AG09319 (cell line): Measurements from ENCODE around the gene JARID2.
A peak's percentile ranks its signal among the peaks of the same experiment; 100 is the strongest.

Experiments used
- DNase-seq: peaks from one replicate; pipeline ENCODE4 v3.0.0-alpha.2; 2010; ENCODE audit warnings: low read depth; ENCODE audit errors: extremely low read depth
- TF ChIP-seq, protein P1 (sequence below): IDR thresholded peaks from 2 replicates; pipeline ENCODE4 v1.5.1; 2011; ENCODE audit warnings: low read depth, mild to moderate bottlenecking, inconsistent platforms, low read length, moderate library complexity

The JARID2 gene

GRCh38 chr6:15398633-15399275, 152.9 kb downstream of the JARID2 start:
- TF ChIP-seq, protein P1, sequence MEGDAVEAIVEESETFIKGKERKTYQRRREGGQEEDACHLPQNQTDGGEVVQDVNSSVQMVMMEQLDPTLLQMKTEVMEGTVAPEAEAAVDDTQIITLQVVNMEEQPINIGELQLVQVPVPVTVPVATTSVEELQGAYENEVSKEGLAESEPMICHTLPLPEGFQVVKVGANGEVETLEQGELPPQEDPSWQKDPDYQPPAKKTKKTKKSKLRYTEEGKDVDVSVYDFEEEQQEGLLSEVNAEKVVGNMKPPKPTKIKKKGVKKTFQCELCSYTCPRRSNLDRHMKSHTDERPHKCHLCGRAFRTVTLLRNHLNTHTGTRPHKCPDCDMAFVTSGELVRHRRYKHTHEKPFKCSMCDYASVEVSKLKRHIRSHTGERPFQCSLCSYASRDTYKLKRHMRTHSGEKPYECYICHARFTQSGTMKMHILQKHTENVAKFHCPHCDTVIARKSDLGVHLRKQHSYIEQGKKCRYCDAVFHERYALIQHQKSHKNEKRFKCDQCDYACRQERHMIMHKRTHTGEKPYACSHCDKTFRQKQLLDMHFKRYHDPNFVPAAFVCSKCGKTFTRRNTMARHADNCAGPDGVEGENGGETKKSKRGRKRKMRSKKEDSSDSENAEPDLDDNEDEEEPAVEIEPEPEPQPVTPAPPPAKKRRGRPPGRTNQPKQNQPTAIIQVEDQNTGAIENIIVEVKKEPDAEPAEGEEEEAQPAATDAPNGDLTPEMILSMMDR = no peak
- no peak for DNase-seq

- TF ChIP-seq, protein P1 = no peak
- peak; percentile 62 for DNase-seq
Measured at GRCh38 chr6:15399641-15400470, 154.0 kb downstream of the JARID2 start.

DNA sequence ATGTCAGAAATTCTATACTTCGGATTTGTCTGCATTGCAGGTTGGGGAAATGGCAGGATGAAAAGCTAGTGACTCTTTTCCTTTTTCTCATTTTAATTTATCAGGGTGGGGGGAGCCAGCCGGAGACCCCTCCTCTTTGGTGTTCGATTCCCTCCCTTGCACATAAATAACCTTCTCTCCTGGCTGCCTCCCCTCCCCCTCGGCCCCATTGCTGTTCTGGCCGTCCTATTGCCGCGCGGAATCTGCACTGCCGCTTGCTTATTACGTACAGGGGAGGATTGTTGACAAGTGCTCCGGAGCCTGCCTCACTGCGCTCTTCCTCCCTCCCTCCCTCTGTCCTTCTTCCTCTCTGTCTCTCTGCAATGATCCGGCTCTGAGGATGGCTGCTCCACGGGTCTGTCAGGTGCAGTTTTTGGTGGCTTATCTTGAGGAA, 154.7 kb downstream of the JARID2 start:
- no peak for DNase-seq
- TF ChIP-seq, protein P1 = no peak

GRCh38 chr6:15401120-15401519, 155.3 kb downstream of the JARID2 start:
- no peak for DNase-seq
- TF ChIP-seq, protein P1 = no peak

- no peak for DNase-seq
- TF ChIP-seq, protein P1 = no peak
Measured at GRCh38 chr6:15401769-15402250, 155.9 kb downstream of the JARID2 start.

DNA sequence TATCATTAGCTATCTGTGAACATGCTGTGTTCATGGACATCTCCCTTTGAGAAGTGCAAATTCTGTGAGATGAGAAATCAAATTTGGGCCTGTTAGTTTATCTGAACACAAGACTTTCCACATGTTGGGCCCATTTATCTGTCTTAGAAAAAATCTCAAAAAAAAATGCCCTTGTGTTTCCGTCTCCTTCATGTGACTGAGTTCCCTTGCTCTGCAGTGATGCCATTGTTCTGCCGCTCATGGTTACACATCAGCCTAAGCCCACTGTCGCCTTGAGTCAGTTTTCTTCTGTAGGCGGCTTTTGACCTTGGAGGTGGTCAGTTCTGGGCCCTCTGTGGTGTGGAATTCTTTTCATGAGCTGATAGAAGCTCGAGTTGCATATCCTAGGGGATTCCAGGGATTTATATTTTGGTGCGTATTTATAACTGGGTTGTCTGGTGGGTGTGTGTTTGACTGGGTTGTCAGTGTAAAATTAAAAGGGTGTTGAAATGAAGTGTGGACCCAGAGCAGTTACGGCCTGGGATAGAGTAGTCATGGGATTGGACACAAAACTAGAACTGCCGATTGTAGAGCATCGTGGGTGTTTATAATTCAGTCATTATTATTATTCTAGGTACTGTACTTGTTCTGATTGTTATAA, 156.7 kb downstream of the JARID2 start:
- TF ChIP-seq, protein P1 = no peak
- no peak for DNase-seq
